Fibroblast of lung (primary cell): ENCODE data around the gene SNX15. TPM values are rescaled to one million over a fixed set of nuclear protein-coding genes. Genes with fewer than 3 reads are reported as not detected.

Experiments used
- DNase-seq, 2 donors: peaks; one replicate each; pipeline versions ENCODE4 v3.0.0 to v3.0.0-alpha.2; 2010; ENCODE audit warnings: low read depth in 2 of 2
- H2AFZ ChIP-seq: 2 replicates; pipeline ENCODE4 v1.5.1; 2012; ENCODE audit warnings: low read length, control low read depth, inconsistent platforms
- H3K27ac ChIP-seq: 2 replicates; pipeline ENCODE4 v1.5.1; 2011; ENCODE audit warnings: low read length, control low read depth; ENCODE audit not compliant: insufficient read depth
- H3K27me3 ChIP-seq: 2 replicates; pipeline ENCODE4 v1.5.1; 2011; ENCODE audit warnings: mild to moderate bottlenecking, low read length; ENCODE audit not compliant: control insufficient read depth, insufficient read depth
- H3K36me3 ChIP-seq: 2 replicates; pipeline ENCODE4 v1.5.1; 2011; ENCODE audit warnings: low read length; ENCODE audit not compliant: control insufficient read depth, insufficient read depth
- H3K4me1 ChIP-seq: 2 replicates; pipeline ENCODE4 v1.5.1; 2011; ENCODE audit warnings: low read length; ENCODE audit not compliant: control insufficient read depth, insufficient read depth; ENCODE audit errors: extremely low read depth
- H3K4me2 ChIP-seq: 2 replicates; pipeline ENCODE4 v1.5.1; 2011; ENCODE audit warnings: low read length, control low read depth; ENCODE audit not compliant: insufficient read depth; ENCODE audit errors: extremely low read depth
- H3K4me3 ChIP-seq, 4 experiments: fragments of 200-600 bp in 1 of 4; sonication (generic) in 1 of 4; replicated peaks in 1 of 4; 2 replicates each; pipeline ENCODE4 v1.5.1; 2011 to 2016; ENCODE audit warnings: low read length in 4 of 4, low read depth in 3 of 4, mild to moderate bottlenecking in 3 of 4, control low read depth in 2 of 4, inconsistent platforms in 1 of 4, mixed read lengths in 1 of 4; ENCODE audit not compliant: insufficient read depth in 1 of 4; ENCODE audit errors: control extremely low read depth in 1 of 4
- H3K79me2 ChIP-seq: 2 replicates; pipeline ENCODE4 v1.5.1; 2012; ENCODE audit warnings: mild to moderate bottlenecking, low read length, inconsistent platforms; ENCODE audit not compliant: control insufficient read depth, insufficient read depth
- H3K9ac ChIP-seq: 2 replicates; pipeline ENCODE4 v1.5.1; 2011; ENCODE audit warnings: mild to moderate bottlenecking, low read length, control low read depth; ENCODE audit not compliant: insufficient read depth
- H3K9me3 ChIP-seq: 2 replicates; pipeline ENCODE4 v1.5.1; 2012; ENCODE audit warnings: low read depth, low read length; ENCODE audit not compliant: control insufficient read depth, insufficient read depth
- H4K20me1 ChIP-seq: 2 replicates; pipeline ENCODE4 v1.5.1; 2011; ENCODE audit warnings: low read length; ENCODE audit not compliant: control insufficient read depth, insufficient read depth; ENCODE audit errors: extremely low read depth
- EZH2 ChIP-seq: IDR thresholded peaks from 2 replicates; pipeline ENCODE4 v1.5.1; 2012; ENCODE audit warnings: low read length, control low read depth, mild to moderate bottlenecking; ENCODE audit errors: missing control alignments
- polyA plus RNA-seq, 2 donors: library from polyadenylated mRNA; depleted of rRNA in 1 of 2; stranded (reverse) in 1 of 2; unstranded in 1 of 2; fragments of >200 nt; gene quantifications; 2 replicates each; pipeline ENCODE4 v1.2.1, GENCODE V29; 2011 to 2012; ENCODE audit warnings: missing spikeins in 1 of 2
- total RNA-seq: library from RNA; depleted of rRNA; stranded (reverse); fragments of >200 nt; gene quantifications from 2 replicates; pipeline ENCODE4 v1.2.1, GENCODE V29; 2014
- TF ChIP-seq, protein P1 (sequence below), 2 donors: IDR thresholded peaks in 1 of 2; conservative IDR thresholded peaks in 1 of 2; 1 replicate in 1 of 2; 2 replicates in 1 of 2; pipeline ENCODE4 v1.5.1; 2011 to 2012; ENCODE audit warnings: low read length in 2 of 2, control low read depth in 1 of 2, inconsistent platforms in 1 of 2, low read depth in 1 of 2, mild to moderate bottlenecking in 1 of 2

Gene SNX15
- total and polyA plus RNA-seq, 2 donors (not counting 1 experiment from before 2014, with no cell fraction given), result 10.2 to 14.4 TPM

DNA sequence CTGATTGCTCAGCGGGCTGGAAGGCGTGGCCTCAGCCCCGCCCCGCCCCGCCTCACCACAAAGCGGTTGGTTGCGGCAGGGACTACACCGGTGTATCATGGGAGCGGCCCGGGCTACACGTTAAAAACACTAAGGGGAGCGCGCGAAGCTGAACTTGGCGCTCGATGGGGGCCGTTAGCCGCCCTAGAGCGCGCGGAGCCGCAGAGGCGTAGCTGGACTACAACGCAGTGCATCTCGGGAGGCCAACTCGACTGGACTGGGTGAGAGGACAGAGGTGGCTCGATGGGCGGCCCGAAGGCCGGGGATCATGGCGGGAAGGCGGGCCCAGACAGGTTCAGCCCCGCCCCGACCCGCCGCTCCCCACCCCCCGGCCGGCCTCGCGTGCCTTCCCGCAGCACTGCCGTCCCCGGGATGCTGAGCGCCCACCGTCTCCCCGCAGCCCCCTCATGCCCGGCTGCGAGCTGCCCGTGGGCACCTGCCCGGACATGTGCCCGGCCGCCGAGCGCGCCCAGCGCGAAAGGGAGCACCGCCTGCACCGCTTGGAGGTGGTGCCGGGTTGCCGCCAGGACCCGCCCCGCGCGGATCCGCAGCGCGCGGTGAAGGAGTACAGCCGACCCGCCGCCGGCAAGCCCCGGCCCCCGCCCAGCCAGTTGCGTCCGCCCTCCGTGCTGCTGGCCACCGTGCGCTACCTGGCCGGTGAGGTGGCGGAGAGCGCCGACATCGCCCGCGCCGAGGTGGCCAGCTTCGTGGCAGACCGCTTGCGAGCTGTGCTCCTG is 13.8 kb downstream of the SNX15 start, which contains the start of gene SAC3D1:
Gene SAC3D1 (plus strand): TSS at position 364 of the 776 bp plus-strand sequence. CDS start 83 bp downstream, at position 447.
- no peaks in the 10 kb centered on the region for H3K4me1 ChIP-seq
- TF ChIP-seq EZH2, result no peak
- TF ChIP-seq, protein P1, sequence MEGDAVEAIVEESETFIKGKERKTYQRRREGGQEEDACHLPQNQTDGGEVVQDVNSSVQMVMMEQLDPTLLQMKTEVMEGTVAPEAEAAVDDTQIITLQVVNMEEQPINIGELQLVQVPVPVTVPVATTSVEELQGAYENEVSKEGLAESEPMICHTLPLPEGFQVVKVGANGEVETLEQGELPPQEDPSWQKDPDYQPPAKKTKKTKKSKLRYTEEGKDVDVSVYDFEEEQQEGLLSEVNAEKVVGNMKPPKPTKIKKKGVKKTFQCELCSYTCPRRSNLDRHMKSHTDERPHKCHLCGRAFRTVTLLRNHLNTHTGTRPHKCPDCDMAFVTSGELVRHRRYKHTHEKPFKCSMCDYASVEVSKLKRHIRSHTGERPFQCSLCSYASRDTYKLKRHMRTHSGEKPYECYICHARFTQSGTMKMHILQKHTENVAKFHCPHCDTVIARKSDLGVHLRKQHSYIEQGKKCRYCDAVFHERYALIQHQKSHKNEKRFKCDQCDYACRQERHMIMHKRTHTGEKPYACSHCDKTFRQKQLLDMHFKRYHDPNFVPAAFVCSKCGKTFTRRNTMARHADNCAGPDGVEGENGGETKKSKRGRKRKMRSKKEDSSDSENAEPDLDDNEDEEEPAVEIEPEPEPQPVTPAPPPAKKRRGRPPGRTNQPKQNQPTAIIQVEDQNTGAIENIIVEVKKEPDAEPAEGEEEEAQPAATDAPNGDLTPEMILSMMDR (conservative IDR thresholded peaks at IDR 0.05 in 1 of 2, IDR thresholded peaks at IDR 0.05 in 1 of 2; ENCODE audit: low read depth in 1 of 2, low read length in 2 of 2), result no peak
- H3K27ac ChIP-seq, result peak within 1 kb of the TSS; percentile 63
- peak within 1 kb of the TSS; percentile 52 for H3K9ac ChIP-seq
- H3K79me2 ChIP-seq, result peaks cover 9% of the 10 kb centered on the region
- H2AFZ ChIP-seq, result peak within 1 kb of the TSS; percentile 64
- H3K4me2 ChIP-seq, result peak within 1 kb of the TSS; percentile 81
- no peaks in the 10 kb centered on the region for H3K9me3 ChIP-seq
- DNase-seq, result peak; percentile 94
- H4K20me1 ChIP-seq, result no peaks in the 10 kb centered on the region
- H3K36me3 ChIP-seq, result peaks cover 10% of the 10 kb centered on the region
- peak within 1 kb of the TSS; percentile 53 to 72 (median 66) for H3K4me3 ChIP-seq
- H3K27me3 ChIP-seq, result no peaks in the 10 kb centered on the region

DNA sequence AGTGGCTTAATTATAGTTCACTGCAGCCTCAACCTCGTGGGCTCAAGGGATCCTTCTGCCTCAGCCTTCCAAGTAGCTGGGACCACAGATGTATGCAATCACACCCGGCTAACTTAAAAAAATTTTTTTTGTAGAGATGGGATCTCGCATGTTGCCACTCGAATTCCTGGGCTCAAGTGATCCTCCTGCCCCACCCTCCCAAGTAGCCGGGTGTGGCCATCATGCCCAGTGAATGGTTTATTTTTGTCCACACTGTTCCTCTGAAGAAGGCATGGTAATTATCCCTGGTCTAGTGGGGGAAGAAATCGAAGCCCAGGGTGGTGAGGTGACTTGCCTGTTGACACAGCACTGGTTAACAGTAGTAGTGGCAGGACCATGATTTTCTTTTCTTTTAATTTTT is 15.7 kb downstream of the SNX15 start:
- Histone ChIP-seq H3K9ac (no peak overlapping the region), H4K20me1 (no peaks in the 10 kb centered on the region), H3K4me1 (no peaks in the 10 kb centered on the region), H3K9me3 (no peaks in the 10 kb centered on the region), H3K27ac (no peak overlapping the region), H2AFZ (no peak overlapping the region), H3K4me2 (no peak overlapping the region), H3K79me2 (peaks cover 9% of the 10 kb centered on the region), H3K27me3 (no peaks in the 10 kb centered on the region), H3K36me3 (peaks cover 8% of the 10 kb centered on the region), H3K4me3 (no peak overlapping the region)
- no peak for DNase-seq
- no peak for TF ChIP-seq EZH2
- TF ChIP-seq, protein P1 (conservative IDR thresholded peaks at IDR 0.05 in 1 of 2, IDR thresholded peaks at IDR 0.05 in 1 of 2; ENCODE audit: low read depth in 1 of 2, low read length in 2 of 2), result no peak

DNA sequence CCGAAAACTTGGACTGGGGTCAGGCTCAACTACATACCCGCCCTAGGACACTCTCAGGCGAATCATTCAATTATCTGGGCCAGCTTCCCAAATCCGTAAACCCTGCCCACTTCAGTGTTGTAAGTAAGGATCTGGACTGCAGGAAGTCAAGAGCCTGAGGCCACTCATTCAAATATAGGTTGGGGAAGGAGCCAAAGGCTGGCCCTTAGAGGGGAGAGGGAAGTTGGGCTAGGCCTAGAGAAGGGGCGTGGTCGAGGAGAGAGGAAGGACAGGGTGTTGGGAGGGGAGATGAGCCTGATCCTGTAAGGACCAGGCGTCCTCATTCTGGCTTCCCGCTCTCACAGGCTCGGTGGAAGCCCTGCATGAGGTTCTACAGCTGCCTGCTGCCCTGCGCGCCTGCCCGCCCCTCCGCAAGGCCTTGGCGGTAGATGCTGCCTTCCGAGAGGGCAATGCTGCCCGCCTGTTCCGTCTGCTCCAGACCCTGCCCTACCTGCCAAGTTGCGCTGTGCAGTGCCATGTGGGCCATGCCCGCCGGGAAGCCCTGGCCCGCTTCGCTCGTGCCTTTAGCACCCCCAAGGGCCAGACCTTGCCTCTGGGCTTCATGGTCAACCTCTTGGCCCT is 16.8 kb downstream of the SNX15 start:
- H3K27ac ChIP-seq, result no peak overlapping the region
- DNase-seq, result peak; percentile 23 to 45
- no peak overlapping the region for H3K9ac ChIP-seq
- peaks cover 9% of the 10 kb centered on the region for H3K79me2 ChIP-seq
- H2AFZ ChIP-seq, result no peak overlapping the region
- no peaks in the 10 kb centered on the region for H3K27me3 ChIP-seq
- H4K20me1 ChIP-seq, result no peaks in the 10 kb centered on the region
- no peak overlapping the region for H3K4me3 ChIP-seq
- H3K4me2 ChIP-seq, result no peak overlapping the region
- TF ChIP-seq, protein P1 (conservative IDR thresholded peaks at IDR 0.05 in 1 of 2, IDR thresholded peaks at IDR 0.05 in 1 of 2; ENCODE audit: low read depth in 1 of 2, low read length in 2 of 2), result no peak
- no peak for TF ChIP-seq EZH2
- no peaks in the 10 kb centered on the region for H3K4me1 ChIP-seq
- H3K36me3 ChIP-seq, result peaks cover 4% of the 10 kb centered on the region
- H3K9me3 ChIP-seq, result no peaks in the 10 kb centered on the region
